ENCODE results near the gene GOLGA2.
"Not testable (repeated sequence)": the region's sequence is repeated elsewhere in the genome, so short reads cannot be mapped to it uniquely, and the experiment has no call there.

GOLGA2 gene

GRCh38 chr9:128292009-128292408 is 16.2 kb upstream of the GOLGA2 start:
- no peak for DNase-seq (ENCODE audit: low spot score)

DNA sequence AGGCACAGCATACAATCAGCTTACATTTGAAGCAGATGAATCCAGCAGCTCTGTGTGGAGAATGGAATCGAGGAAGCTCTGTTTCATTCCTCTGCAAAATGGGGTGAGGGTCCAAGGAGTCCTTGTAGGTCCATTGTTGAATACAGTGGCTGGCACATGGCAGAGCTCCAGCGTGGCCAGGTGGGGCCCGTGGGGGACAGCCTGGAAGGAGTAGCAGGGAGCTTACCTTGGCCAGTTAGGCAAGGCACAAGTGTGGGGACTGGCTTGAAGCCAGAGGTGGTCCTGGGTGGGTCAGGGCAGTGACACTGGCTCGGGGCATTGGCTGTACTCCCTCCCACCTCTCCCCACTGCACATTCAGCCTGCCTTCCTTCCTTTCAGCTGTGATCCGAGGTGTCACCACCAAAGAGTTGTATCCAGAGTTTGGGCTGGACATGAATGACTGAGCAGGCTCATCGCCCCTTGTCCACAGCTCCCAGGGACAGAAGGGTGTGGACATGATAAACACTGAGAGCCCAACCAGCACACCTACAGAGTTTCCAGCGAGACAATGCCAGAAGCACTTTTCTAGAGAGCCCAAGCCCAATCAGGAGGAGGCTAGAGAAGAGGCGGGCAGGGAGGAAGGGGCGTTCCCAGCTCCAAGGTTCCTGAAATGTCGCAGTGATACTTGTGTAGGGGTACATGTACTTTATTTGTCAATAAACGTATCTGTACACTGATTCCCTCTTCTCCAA is 12.6 kb upstream of the GOLGA2 start:
- DNase-seq (ENCODE audit: low spot score), result no peak

- peak; percentile 85 for DNase-seq (ENCODE audit: low spot score)
Observed at GRCh38 chr9:128286440-128286839, 10.6 kb upstream of the GOLGA2 start.

- no peak for DNase-seq (ENCODE audit: low spot score)
Observed at GRCh38 chr9:128285033-128285784, 9.4 kb upstream of the GOLGA2 start.

DNA sequence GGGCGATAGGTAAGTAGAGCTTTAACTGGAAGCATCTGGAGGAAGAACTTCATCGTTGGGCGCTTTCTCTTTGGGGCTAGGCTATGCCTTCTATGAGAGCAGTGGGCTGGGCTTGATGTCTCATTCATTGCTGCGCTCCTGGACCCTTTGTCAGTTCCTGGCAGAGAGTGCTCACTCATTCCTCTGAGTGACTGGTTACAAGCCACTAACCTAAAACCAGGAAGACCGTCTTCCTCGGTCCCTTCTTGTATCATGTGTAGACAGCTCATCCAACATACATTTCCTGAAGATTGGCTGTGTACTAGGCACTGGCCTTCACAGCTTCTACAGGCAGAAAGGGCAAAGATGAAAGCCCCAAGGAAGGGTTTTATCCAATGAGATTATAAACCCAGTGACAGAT is 6.7 kb upstream of the GOLGA2 start:
- no peak for DNase-seq (ENCODE audit: low spot score)

DNA sequence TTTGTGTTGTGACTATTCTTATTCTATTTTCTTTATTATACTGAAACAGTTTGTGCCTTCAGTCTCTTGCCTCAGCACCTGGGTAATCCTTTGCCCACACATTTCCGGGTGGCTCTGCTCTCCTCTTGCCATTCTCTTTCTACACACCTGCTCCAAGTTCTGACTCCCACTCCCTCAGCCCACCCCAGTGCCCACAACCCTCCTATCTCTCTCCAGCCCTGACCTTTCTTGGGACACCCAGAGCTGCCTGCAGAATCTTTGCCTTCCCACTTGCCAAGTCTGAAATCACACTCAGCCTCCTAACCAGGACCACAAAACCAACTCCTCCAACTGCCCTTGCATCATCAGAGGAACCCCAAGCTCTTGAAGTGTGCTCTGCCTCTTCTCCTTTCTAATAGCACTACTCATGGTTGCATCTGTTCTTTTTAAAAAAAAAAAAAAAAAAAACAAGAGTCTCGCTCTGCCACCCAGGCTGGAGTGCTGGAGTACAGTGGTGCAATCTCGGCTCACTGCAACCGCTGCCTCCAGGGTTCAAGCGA is 4.3 kb upstream of the GOLGA2 start:
- DNase-seq (ENCODE audit: low spot score), result no peak

GRCh38 chr9:128279088-128280073 is 3.6 kb upstream of the GOLGA2 start:
- not testable (repeated sequence) for DNase-seq (ENCODE audit: low spot score)

- DNase-seq (ENCODE audit: low spot score), result no peak
Observed at GRCh38 chr9:128276574-128277270, 915 bp upstream of the GOLGA2 start.

- peak; percentile 98 for DNase-seq (ENCODE audit: low spot score)
Observed at GRCh38 chr9:128276008-128276573, 284 bp upstream of the GOLGA2 start, which contains the start of gene SWI5. Gene SWI5 (plus strand): TSS chr9:128276276.

DNA sequence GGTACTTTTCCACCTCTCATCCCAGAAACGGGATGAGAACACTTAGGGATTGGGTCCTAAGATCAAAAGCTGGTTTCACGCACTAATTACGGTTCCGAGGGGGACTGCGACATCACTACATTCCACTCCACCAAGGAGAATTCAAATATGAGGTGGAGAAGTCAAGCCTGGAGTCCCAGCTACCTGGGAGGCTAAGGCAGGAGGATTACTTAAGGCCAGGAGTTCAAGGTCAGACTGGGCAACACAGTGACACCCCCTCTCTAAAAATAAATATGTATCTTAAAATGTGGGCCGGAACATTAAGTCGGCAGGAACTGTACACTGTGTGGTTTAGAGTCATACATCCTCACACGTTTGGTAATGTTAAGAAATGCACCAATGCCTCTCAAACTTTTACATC is 1.6 kb downstream of the GOLGA2 start:
- no peak for DNase-seq (ENCODE audit: low spot score)

- no peak for DNase-seq (ENCODE audit: low spot score)
Observed at GRCh38 chr9:128271512-128271911, 4.3 kb downstream of the GOLGA2 start.

- no peak for DNase-seq (ENCODE audit: low spot score)
Observed at GRCh38 chr9:128271112-128271511, 4.7 kb downstream of the GOLGA2 start.

DNA sequence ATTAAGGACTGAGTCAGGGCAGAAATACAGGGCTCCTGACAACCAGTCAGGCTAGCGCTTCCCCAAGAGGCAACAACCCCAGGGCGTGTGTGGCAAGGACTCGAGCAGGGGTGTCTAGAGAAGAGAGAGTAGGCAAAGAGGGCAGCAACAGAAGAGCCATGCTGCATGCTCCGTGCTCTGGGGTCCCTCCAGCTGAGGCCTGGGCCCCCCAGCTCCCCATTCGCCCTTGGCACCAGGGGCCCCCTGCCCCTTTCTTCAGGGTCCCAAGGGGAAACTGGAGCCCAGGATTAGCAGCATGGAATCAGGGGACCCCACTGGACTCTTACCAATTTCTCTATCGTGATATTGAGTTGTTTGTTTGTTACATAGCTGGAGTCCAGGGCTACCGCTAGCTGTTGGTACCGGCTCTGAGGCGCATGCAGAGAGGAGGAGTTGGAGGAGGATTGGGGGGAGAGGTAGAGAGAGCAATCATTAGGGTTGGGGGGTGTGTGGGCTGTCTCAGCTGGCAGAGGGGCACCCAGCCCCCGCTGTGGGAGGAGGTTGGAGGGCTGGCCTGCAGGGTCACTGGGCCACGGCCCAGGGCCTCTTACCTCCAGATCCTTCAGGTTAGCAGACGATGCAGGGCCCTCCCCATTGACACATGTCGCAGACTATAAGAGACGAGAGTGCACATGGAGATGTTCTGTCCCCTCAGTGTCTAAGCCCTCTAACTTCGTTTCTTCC is 8.8 kb downstream of the GOLGA2 start:
- DNase-seq (ENCODE audit: low spot score), result no peak

- no peak for DNase-seq (ENCODE audit: low spot score)
Observed at GRCh38 chr9:128265348-128265847, 10.4 kb downstream of the GOLGA2 start.

- DNase-seq (ENCODE audit: low spot score), result no peak
Observed at GRCh38 chr9:128262687-128263086, 13.1 kb downstream of the GOLGA2 start.

DNA sequence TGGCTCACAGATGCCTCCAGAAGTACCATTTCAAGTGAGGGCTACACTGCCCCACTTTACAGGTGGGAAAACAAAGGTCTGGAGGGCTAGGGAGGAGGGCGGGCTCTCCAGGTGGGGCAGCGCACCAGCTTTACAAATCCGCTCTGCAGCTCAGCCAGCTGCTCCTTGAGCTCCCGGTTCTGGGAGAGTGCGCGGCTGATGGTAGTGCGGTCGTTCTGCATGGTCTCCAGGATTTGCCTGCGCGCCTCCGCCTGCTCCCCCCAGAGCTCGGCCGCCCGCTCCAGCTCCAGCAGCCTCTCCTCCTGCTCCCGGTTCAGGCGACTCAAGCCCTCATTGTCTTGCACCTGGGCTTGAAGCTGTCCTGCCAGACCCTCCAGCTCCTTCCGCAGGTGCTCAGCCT is 15.5 kb downstream of the GOLGA2 start:
- DNase-seq (ENCODE audit: low spot score), result no peak

DNA sequence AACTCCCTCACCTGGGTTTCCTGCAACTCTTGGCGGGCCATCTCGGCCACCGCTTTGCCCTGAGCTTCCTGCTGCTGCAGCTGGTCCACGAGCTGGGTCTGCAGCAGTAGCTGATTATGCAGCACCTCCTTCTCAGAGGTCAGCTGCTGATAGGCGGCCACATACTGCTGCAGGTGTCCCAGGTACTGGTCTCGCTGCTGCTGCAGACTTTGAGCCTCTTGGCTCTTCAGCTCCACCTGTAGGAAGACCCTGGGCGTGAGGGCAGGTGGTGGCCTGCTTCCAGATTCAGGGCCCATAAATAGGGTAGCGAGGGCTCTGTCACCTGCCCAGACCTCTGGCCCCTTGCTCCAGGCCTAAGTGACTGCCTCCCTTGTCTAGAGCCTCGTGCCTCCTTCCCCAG is 16.7 kb downstream of the GOLGA2 start:
- no peak for DNase-seq (ENCODE audit: low spot score)

- no peak for DNase-seq (ENCODE audit: low spot score)
Observed at GRCh38 chr9:128258326-128258725, 17.5 kb downstream of the GOLGA2 start.

DNA sequence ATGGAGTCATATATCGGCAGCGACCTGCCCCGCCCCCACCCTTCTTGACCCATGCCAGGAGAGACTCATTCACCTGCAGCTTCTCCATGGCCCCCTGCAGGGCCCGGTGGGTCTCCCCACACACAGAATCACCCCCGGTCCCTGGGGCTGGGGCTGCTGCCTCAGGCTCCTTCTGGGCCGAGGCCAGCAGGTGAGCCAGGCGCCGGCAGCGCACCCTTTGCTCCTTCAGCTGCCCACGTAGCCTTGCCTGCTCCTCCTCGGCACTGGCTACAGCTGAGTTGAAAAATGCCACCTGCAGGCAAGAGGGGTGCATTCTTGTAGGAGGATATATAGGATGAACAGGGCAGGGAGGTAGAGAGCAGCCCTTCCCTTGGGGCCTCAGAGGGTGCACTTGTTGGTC is 17.9 kb downstream of the GOLGA2 start:
- DNase-seq (ENCODE audit: low spot score), result no peak

Data from pons (tissue), 1 donor.